Stimulated activated CD8-positive, alpha-beta memory T cell treated with anti-CD3 and anti-CD28 coated beads, Interleukin-12 subunit alpha, Interleukin-12 subunit beta, amount 100 ng/mL, for 24 hours (primary cell): ENCODE results near the gene FARS2.

Experiments used
- DNase-seq: peaks from one replicate; pipeline ENCODE4 v3.0.0-alpha.2; 2020; ENCODE audit errors: extremely low read depth

FARS2 gene

DNA sequence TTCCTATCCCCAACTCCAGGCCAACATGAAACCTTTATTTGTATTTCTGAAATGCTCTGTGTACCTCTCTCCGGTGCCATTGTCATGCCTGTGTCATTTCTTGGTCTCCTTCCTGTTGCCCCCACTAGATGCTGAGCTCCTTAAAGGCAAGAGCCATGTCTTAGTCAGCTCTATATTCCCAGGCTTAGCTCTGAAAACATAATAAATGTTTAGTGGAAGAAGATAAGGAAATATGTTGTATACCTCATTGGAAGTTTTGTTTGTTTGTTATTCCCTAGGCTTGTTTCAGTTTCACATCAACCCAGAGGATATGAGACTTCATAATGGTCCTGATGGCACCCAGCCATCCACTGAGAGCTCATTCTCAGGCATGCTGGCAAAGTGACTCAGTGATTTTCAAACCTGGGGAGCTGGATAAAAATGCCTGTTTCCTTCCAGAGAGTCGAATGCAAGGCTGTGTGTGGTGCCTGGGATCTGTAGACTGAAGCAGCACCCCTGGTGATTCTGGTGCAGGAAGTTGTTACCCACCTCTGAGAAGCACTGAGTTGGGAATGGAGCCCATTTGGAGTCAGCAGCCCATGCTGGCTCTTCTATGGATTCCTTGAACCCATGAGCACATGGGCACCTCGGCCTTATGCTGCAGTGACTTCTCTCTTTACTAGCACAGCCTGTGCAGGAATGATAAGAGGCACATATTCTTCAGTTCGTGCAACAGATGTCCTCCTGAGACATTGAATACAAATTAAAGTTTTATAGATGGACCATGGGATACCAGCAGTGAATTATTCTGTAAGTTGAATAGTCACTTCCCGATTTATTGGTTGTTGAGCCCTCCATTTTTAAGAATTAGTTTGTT, 205.2 kb downstream of the FARS2 start:
- no peak for DNase-seq

DNA sequence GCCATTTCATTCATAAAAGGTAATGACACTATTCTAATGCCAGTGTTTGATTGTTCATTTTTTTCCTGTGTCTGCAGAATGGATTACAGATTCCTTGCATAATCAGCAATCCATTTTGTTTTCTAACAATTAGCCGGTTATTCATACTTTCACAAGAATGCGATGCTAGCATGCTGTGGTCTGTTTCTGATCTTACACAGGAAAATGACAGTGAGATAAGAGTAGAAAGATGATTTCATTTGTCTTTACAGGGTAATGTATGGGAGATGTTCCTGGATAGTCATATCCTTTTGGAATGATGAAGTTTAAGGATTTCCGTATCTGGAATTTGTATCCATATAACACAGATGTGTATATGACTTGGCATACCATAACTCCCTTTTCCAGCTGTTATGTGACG, 207.3 kb downstream of the FARS2 start:
- DNase-seq = no peak

DNA sequence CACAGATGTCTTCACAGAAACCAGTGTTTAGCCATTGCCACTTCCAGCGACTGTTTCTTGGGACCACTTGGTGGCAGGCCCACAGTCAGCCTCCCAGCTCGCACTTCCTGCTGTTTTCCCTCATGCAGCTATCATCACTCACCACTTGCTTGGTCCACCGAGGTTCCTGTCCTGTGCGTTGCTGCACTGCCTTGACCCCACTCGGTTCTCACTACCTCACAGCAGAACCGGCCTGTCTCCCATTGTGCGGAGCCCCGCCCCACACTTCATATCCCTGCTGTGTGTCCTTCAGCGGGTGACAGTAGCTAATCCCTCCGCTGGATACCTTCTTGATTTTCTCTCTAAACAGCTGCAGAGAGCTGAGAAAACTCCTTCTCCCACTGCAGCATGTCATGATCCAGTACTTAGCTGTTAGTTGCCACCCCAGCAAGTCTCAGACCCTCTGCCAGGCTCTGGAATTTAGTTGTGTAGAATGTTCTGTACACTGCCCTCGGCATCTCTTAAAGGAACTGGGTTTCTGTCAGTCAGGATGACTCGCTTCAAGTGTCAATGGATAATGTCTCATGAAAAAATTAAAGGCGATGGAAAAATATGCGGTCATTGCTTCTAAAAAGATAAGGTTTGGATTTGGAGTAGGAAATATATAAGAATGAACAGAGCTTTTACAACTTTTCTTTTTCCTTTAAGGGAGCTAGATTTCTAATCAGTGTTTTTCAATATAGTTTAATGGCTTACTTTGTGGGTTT, 208.0 kb downstream of the FARS2 start:
- no peak for DNase-seq

DNA sequence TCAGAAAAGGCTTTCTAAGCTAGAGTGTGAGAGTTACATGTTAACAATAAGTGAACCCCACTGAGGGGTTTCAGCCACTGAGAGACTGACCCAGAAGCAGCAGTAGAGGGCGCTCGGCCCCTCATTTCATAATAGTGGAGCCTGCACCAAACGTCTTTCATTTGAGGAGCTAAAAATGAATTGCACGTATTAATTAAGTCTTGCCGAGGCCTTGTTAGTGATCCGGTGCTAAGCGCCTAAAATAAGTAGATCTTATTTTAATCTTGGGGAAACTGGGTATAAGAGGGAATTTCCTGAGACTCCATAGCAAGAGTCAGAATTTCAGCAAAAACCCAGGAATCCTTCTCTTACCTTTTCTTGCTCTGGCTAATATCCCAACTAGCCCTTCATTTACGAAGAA, 209.7 kb downstream of the FARS2 start:
- DNase-seq = no peak

DNA sequence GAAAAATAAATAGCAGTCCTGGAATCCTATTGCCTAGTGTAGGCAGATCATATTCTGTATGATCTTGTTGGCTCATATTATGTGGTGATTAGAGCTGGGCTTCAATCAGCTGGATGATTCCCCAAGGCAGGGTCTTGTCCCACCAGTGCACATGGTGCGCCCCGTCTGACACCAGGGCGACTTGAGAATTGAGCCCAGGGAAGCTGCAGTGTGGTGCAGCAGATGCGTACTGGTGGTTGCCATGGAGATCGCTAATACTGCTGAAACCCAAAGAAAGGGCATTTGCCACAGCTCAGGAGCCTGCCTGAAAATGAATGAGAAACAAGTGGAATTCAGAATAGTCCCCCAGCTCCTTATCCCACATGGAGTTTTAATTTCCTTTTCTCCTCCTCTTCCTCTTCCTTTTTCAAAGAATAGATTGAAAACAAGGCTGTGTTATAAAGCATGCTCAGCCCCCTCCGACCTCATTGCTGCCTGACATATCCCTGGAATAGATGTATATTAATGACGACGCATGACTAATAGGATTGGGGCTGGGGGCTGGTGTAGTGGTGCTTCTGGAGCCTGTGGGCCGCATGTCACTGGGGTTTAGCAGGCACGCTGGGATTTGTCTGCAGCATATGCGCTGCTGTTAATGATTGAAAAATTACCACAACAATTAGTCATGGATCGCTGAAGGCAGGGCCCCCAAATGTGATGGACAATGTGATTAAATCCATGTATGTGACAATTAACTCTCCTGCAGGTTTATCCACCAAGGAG, 210.5 kb downstream of the FARS2 start:
- DNase-seq = no peak

DNA sequence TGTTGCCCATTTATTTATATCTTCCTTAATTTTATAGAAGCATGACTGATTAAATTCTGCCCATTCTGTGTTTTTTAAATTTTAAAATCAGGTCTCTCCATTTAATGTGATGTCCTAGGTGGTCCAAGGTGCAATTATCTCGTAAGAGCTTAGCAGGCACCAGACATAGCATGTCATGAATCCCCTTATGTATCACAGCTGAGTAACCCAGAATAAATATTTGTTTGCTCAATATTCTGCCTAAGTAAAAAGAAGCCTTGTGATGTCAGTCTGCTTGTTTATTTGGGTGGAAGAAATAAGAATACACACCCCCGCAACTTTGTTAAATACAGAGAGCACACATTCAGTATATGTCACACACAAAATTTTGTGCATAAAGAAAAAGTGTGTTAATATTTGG, 211.3 kb downstream of the FARS2 start:
- no peak for DNase-seq

DNA sequence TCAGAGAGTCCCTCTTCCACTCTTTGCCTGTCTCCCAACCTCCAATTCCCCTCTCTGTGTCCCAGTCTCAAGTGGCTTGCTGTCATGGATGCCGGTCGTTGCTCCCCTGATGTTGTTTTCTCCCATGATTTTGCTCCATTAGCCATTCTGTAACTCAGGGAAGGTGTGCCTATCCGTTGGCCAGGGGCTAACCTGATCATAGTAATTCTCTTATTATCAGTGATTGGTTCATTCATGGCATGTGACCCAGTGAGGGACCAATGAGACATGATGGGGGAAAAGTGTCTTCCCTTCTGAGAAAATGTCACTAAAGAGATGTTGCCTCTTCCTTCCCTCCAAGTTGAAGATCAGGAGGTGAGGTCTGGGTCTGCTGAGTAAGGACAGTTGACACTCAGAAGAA, 214.5 kb downstream of the FARS2 start:
- no peak for DNase-seq

DNA sequence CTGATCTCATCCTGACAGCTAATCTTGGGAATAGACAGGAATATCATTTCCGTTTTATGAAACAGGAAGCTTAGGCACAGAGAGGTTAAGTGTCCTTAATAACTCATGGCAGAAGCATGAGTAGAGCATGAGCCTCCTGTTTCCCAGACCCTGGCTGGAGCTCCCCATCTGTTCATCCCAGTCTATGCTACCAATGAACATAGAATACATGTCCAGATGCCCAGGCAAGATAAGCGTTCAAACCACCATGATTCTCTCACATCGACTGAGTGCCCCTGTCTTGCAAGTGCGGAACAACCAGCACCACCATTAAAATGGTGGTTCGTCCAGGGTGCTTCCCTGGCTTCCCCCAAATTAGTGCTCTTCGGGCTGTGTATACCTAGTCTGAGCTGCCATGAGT, 217.1 kb downstream of the FARS2 start:
- DNase-seq = no peak

DNA sequence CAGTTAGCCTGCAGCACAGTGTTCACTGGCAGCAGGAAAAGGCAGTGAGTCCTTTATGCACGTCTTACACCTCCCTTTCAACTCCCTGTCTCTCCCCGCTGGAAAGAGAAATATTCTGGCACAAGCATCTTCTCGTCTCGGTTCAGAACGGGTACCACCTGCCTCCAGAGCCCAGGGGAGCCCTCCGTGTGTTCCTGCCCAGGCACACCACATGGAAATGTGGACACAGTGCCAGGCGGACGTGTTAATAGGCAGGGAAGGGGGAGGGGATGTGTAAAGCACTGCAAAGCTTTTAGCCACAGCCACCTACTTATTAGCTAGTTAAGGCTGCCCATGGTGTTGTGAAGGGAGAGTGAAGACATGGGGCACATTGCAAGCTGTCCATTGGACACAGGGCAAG, 219.7 kb downstream of the FARS2 start:
- no peak for DNase-seq

DNA sequence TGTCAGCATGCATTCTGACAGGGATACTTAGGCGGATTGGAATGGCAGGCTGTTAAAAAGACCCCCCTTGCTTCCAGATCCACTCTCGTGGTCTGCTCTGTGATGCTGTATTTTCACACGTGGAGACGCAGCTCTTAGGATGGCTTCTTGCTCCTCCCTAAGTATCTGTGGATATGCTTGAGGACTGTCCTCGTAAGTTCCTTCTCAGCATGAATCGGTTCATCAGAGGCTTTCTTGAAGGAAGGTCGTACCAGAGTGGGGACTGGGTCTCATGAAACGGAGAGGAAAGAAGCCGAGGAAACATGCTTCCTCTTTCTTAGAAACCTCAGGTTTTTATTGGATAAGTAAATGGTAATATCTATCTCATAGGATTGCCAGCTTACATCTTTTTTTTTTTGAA, 220.4 kb downstream of the FARS2 start:
- no peak for DNase-seq

DNA sequence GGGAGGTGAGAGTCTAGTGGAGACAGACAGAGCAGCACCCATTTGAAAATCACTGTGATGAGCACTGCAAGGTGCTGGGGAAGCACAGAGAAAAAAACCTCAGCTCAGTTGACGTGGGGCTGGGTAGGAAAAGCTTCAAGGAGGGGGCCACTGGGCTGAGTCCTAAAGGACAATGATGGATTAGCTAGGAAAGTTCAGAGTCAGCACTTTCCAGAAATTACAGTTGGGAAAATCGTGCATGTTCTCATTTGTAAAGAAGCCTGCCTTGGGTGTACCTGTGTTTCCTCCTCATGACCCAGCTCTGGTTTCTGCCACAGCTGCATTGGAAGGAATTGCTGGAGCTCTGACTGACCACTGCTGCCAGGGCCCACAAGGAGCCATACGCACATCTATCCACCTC, 221.3 kb downstream of the FARS2 start:
- no peak for DNase-seq

DNA sequence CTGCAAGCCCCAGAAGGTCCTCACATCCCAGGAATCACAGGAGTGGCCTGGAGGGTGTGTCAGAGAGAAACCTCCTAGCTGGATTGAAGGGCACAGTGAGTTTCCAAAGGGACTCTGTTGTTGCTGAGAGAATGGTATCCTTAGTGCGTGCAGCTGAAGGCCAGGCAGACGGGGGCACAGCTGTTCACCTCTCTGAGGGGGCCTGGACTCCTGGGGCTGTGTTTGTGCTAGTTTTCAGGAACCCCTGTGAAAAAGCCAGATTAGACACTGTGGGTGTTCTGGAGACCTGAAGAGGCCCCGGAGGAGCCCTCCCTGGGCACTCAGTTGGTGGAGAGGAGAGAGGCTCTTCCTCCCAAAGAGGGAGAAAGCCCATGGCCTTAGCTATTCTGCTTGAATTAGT, 223.4 kb downstream of the FARS2 start:
- no peak for DNase-seq

DNA sequence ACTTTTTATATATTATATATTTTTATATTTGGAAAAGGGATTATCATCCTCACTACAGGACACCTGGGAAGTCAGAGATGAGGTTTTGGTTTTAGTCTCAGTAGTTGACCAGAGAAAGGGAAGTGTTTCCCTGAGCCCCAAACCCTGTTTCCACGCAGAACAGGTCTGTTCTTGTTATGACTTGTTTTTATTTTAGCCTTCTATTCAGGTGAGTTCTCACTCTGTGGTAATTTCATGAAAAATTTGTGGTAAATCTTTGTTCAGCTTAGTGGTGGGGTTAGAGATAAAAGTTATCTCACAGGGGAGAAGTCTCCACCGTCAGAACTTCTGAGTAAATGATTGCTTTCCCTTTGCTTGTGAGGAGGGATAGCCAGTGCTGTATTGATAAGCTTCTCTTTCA, 224.9 kb downstream of the FARS2 start:
- DNase-seq = no peak

DNA sequence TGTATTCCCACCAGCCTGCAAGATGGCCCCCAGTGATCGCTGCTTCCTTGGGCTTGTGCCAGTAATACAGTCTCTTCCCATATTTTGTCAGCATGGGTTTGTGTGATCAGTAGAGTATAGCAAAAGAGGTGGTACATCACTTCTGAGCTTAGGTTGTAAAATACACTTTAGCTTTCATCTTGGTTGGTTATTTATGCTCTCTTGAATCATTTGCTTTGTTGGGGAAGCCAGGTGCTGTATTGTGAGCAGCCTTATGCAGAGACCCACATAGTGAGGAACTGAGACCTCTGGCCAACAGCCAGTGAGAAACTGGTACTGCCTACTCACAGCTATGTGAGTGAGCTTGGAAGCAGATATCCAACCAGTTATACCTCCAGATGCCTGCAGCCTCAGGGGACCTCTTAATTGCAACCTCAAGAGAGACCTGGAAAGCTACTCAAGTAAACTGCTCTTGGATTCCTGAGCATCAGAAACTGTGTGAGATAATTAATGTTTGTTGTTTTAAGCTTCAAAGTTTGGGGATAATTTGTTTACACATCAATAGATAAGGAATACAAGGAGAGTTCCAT, 229.3 kb downstream of the FARS2 start:
- no peak for DNase-seq

DNA sequence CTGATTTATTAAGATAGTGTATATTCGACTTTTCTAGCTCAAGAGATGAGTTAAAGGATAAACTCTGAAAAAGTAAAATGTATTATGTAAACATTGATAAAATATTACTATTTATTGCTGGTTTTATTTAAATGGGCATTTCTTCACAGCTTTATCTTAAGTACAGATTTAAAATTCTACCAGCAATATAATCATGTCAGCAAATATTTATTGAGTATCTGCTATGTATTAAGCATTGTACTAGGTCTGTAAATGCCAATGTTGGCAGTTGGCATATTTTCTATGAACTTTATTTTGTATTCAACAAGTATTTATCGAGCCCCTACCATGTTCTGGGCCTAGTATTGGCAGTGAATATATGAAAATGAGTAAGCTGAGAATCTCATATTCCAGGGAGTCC, 231.0 kb downstream of the FARS2 start:
- no peak for DNase-seq

DNA sequence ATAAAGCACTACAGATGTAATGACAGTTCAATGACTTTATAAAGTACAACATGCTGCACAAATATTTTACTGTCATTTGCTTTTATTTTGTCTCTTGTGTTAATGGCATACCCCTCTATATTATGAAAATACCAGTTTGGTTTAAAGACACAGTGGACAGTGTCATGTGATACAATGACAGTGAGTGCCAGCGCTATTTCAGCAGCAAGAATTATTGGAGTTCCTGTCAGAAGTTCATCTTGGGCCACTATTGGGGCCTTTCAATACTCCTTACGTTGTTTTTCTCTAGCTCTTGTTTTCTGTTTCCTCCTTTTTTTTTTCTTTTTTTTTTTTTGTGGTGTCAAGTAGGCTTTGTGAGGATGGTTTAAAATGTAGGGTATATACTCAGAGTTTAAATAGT, 232.5 kb downstream of the FARS2 start:
- DNase-seq = no peak

DNA sequence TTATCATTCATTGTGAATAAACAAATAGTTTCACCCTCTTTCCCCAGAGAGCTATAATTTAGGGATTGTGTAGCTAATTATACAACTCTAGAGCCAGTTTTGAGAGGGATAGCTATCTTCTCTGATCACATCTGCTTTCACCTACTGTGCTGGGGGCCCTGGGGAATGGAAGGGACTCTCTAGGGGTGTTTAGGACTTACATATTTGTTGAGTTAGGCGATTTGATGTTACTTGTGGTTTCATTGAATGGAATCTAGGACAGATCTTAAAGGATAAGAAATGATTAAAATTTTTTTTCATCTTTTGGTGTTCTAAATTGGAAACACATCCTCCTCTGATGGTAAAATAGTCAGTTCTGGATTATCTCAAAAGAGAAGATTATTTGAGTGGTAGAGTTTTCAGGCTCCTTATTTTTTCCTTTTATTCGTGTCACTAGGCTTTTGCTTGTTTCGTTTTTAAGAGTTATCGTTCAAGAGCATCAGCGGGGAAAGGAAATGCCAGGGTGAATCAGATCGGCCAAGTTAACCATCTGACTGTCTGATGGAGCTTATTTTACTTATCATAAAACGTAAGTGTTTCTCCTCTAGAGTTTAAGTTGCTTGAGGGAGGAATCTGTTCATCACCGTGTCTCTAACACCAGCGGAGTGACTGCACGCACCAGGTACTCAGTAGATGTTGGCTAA, 236.7 kb downstream of the FARS2 start:
- DNase-seq = no peak

DNA sequence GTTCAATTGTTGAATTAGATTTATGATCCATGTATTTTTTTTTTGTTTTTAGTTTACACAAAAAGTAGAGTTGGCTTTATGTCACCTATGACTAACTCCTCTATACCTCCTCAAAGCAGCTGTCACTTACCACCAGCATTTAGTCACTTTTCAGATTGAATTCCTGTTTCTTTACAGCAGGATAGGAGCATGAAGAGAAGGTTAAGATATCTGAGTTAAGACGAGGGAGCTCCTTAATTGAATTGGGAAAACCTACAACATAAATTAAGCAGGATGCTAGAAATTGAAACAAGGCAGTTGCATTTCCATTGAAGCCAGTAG, 237.2 kb downstream of the FARS2 start:
- no peak for DNase-seq

DNA sequence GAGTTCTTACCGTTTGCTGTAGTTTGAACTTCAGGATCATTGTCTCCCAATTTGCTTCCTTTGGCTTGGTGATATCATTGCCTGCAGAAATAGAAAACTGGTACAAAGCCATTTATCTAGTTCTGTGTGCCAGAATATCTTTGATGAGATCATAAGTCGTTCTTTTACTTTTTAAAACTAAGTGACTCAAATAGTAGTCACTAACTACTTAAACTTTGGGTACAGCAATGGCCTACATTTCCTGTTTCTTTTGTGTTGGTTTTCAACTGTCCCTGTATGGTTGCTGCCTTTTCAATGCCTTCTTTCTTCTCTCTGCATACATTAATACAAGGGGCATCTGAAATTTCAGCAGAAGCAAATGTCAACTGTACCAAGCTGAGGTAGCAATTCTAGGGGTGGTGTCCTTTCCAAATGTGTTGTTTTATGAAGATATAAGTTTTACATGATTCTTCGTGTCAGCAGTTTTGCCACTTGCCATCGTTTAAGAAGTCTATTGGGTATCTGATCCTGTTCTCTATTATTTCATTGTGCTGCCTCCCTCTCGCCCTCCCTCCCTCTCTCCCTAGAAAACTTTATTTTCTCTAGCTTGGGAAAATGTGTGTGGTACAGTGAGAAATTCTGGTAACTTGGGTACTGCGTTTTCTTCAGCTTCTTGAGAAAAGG, 238.5 kb downstream of the FARS2 start:
- no peak for DNase-seq

DNA sequence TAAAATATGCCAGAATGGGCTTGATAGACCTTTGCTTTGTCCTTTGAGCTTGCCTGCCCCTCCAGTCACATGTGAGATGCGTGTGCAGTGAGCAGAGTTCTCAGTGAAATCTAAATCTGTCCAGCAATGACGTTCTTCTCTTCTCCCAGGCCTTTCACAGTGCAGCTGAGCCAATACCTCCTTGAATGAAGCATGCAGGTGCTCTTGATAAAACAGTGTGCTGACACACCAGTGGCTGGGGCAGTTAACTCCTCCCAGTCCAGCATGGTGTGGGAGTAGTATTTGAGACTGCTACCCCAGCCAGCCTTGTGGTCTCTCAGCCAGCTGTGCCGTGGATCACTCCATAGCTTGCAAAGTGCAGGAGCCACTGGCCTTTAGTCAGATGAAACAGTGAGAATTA, 240.5 kb downstream of the FARS2 start:
- DNase-seq = no peak

DNA sequence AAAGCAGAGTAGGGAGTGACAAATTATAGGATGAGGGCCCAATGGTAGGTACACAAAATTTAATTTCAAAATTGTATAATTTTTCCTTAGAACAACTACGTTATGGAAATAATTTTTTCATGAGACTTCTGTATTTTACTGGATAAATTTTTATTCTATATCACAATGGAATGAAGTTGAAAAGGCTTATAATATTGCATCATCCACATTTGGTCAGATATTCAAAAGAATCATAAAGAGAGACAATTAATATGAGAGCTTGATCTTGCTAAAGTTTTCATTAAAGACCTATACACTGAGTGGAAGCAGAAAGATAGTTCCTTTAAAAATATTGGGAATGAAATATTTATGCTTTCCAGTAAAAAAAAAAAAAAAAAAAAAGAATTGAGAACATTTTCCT, 242.8 kb downstream of the FARS2 start:
- DNase-seq = no peak
